ENCODE results near the gene CA10. TPM values are rescaled to one million over a fixed set of nuclear protein-coding genes. Genes with fewer than 3 reads are reported as not detected.

The CA10 gene
- total and polyA plus RNA-seq, 2 donors (not counting 3 experiments of a cell fraction or from before 2014, with no cell fraction given), result not detected

- FAIRE-seq (no peak), DNase-seq (ENCODE audit: low read depth, low spot score) (no peak)
- Histone ChIP-seq H3K4me1 (ENCODE audit: control insufficient read depth, extremely low read depth, insufficient read depth, low read length) (no peaks in the 10 kb centered on the region), H3K27me3 (ENCODE audit: control insufficient read depth in 2 of 2, insufficient read depth in 2 of 2, low read length in 2 of 2) (no peaks in the 10 kb centered on the region), H3K9me3 (replicated peaks; ENCODE audit: control insufficient read depth, insufficient read depth, low read length) (peaks cover 4% of the 10 kb centered on the region), H3K79me2 (ENCODE audit: control insufficient read depth, insufficient read depth, low read length) (no peaks in the 10 kb centered on the region), H3K4me3 (replicated peaks in 1 of 3; ENCODE audit: insufficient read depth in 1 of 3, low read depth in 1 of 3, low read length in 3 of 3) (no peak overlapping the region), H2AFZ (ENCODE audit: low read depth, low read length) (no peak overlapping the region), H3K36me3 (ENCODE audit: control insufficient read depth in 2 of 2, extremely low read depth in 1 of 2, insufficient read depth in 2 of 2, low read length in 2 of 2) (no peaks in the 10 kb centered on the region), H3K27ac (ENCODE audit: insufficient read depth, low read depth, low read length) (no peak overlapping the region), H3K9me1 (replicated peaks; ENCODE audit: control insufficient read depth, extremely low read depth, insufficient read depth, low read length) (no peaks in the 10 kb centered on the region), H4K20me1 (replicated peaks; ENCODE audit: control insufficient read depth, extremely low read depth, insufficient read depth, low read length) (no peaks in the 10 kb centered on the region), H3K9ac (replicated peaks; ENCODE audit: extremely low read depth, insufficient read depth, low read length) (no peak overlapping the region), H3K4me2 (ENCODE audit: insufficient read depth, low read length) (no peak overlapping the region)
- CTCF ChIA-PET, result no interaction called here
- no TSS peak for BruUV-seq (replicated peaks)
- TF ChIP-seq FOS (IDR thresholded peaks at IDR 0.05; ENCODE audit: borderline replicate concordance, insufficient read depth, low read length) (no peak), JUN (IDR thresholded peaks at IDR 0.05; ENCODE audit: borderline replicate concordance, insufficient read depth, insufficient read length, low read depth) (no peak), CTCF (IDR thresholded peaks at IDR 0.05; ENCODE audit: extremely low read depth in 1 of 2, insufficient read depth in 1 of 2, low read depth in 1 of 2, low read length in 2 of 2) (no peak), POLR2AphosphoS5 (IDR thresholded peaks at IDR 0.05; ENCODE audit: insufficient read depth, low read depth, low read length) (no peak)
- TF ChIP-seq, protein P1, sequence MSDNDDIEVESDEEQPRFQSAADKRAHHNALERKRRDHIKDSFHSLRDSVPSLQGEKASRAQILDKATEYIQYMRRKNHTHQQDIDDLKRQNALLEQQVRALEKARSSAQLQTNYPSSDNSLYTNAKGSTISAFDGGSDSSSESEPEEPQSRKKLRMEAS (IDR thresholded peaks at IDR 0.05; ENCODE audit: insufficient read depth, insufficient read length), result no peak
- intact Hi-C loops (cut with micrococcal nuclease) (no loop called here), dilution Hi-C loops (cut with MboI; ENCODE audit: extremely low pct_ligation_motif_present, low sequenced_read_pairs) (no loop called here)
- POLR2A ChIA-PET, result no interaction called here
Measured at GRCh38 chr17:51914577-51914976, 243.9 kb downstream of the CA10 start.
